SK-N-SH (cell line): ENCODE measurements around the gene ERCC8. TPM values are rescaled to one million over a fixed set of nuclear protein-coding genes. Genes with fewer than 3 reads are reported as not detected.

Experiments used
- CTCF ChIA-PET: fragments of 300-600, 350-600 bp; formaldehyde crosslinking; extraction: SDS; loops from one replicate; lab custom pipeline; 2021; lab: Yijun Ruan, JAX
- POLR2A ChIA-PET: fragments of 350-600 bp; sonication (Branson Sonifier 250); formaldehyde crosslinking; extraction: SDS; loops from one replicate; lab custom pipeline; 2020; ENCODE audit warnings: antibody characterized with exemption, inconsistent platforms; lab: Yijun Ruan, JAX
- DNase-seq: peaks from one replicate; pipeline ENCODE4 v3.0.0; 2012
- H2AFZ ChIP-seq: fragments of 200-600 bp; sonication (generic); 2 replicates; pipeline ENCODE4 v1.8.1; 2016; ENCODE audit warnings: antibody characterized with exemption, mild to moderate bottlenecking, low read depth
- H3F3A ChIP-seq: fragments of 200-600 bp; sonication (generic); replicated peaks from 2 replicates; pipeline ENCODE3; 2016; ENCODE audit warnings: antibody characterized with exemption, mild to moderate bottlenecking; ENCODE audit not compliant: insufficient read depth
- H3K27ac ChIP-seq, 2 experiments: fragments of 200-500 bp in 1 of 2; fragments of 200-600 bp in 1 of 2; sonication (Bioruptor generic) in 1 of 2; sonication (generic), shearing (Covaris generic) in 1 of 2; 2 replicates each; pipeline versions ENCODE4 v1.5.1 to v1.6.1; 2014 to 2016; ENCODE audit warnings: low read depth in 2 of 2, inconsistent platforms in 1 of 2, low read length in 1 of 2, mild to moderate bottlenecking in 1 of 2, mixed read lengths in 1 of 2
- H3K27me3 ChIP-seq: fragments of 200-600 bp; sonication (generic), shearing (Covaris generic); 2 replicates; pipeline ENCODE4 v1.6.1; 2016; ENCODE audit warnings: mixed run types; ENCODE audit not compliant: insufficient read depth
- H3K36me3 ChIP-seq, 2 experiments: fragments of 200-500 bp in 1 of 2; fragments of 200-600 bp in 1 of 2; sonication (Bioruptor generic) in 1 of 2; sonication (generic) in 1 of 2; replicated peaks in 1 of 2; 2 replicates each; pipeline versions ENCODE3 to v1.5.1; 2014 to 2016; ENCODE audit warnings: low read length in 1 of 2, mild to moderate bottlenecking in 1 of 2; ENCODE audit not compliant: insufficient read depth in 2 of 2, control insufficient read depth in 1 of 2
- H3K4me1 ChIP-seq, 2 experiments: fragments of 200-500 bp in 1 of 2; fragments of 200-600 bp in 1 of 2; sonication (Bioruptor generic) in 1 of 2; sonication (generic), shearing (Covaris generic) in 1 of 2; 2 replicates each; pipeline versions ENCODE4 v1.5.1 to v1.6.1; 2014 to 2016; ENCODE audit warnings: low read depth in 1 of 2, low read length in 1 of 2, mixed run types in 1 of 2; ENCODE audit not compliant: insufficient read depth in 2 of 2, control insufficient read depth in 1 of 2
- H3K4me2 ChIP-seq: fragments of 200-600 bp; sonication (generic), shearing (Covaris generic); 2 replicates; pipeline ENCODE4 v1.6.1; 2017; ENCODE audit warnings: mixed run types
- H3K4me3 ChIP-seq, 2 experiments: fragments of 200-500 bp in 1 of 2; fragments of 200-600 bp in 1 of 2; sonication (Bioruptor generic) in 1 of 2; sonication (generic), shearing (Covaris generic) in 1 of 2; 2 replicates each; pipeline versions ENCODE4 v1.5.1 to v1.8.1; 2014 to 2016; ENCODE audit warnings: low read depth in 2 of 2, inconsistent platforms in 1 of 2, low read length in 1 of 2, mild to moderate bottlenecking in 1 of 2, mixed read lengths in 1 of 2, moderate library complexity in 1 of 2
- H3K79me2 ChIP-seq: fragments of 200-600 bp; sonication (generic); 2 replicates; pipeline ENCODE4 v1.8.1; 2017; ENCODE audit warnings: mild to moderate bottlenecking; ENCODE audit not compliant: insufficient read depth
- H3K9ac ChIP-seq: fragments of 200-600 bp; sonication (generic); 2 replicates; pipeline ENCODE4 v1.6.1; 2017; ENCODE audit warnings: mixed run types
- H3K9me2 ChIP-seq: fragments of 200-600 bp; sonication (generic); 2 replicates; pipeline ENCODE4 v1.6.1; 2017; ENCODE audit warnings: mixed run types
- H3K9me3 ChIP-seq: fragments of 200-600 bp; sonication (generic); 2 replicates; pipeline ENCODE4 v1.6.1; 2017; ENCODE audit warnings: mixed run types, mild to moderate bottlenecking, moderate library complexity
- H4K20me1 ChIP-seq: fragments of 200-600 bp; sonication (generic); 2 replicates; pipeline ENCODE4 v1.6.1; 2017; ENCODE audit warnings: mild to moderate bottlenecking, mixed run types; ENCODE audit not compliant: insufficient read depth
- CHD2 ChIP-seq: fragments of 150-350 bp; IDR thresholded peaks from 2 replicates; pipeline ENCODE4 v1.6.1; 2018; ENCODE audit warnings: low read length; ENCODE audit not compliant: partially characterized antibody
- EZH2phosphoT487 ChIP-seq: fragments of 200-600 bp; sonication (generic); IDR thresholded peaks from 2 replicates; pipeline ENCODE4 v1.6.1; 2017; ENCODE audit warnings: low read depth, mixed run types, mild to moderate bottlenecking, antibody characterized with exemption, moderate library complexity, borderline replicate concordance
- FOSL2 ChIP-seq: IDR thresholded peaks from 2 replicates; pipeline ENCODE4 v1.4.0; 2012; ENCODE audit warnings: low read depth, mild to moderate bottlenecking, moderate library complexity, borderline replicate concordance
- FOXJ3 ChIP-seq: sonication (generic); formaldehyde crosslinking; IDR thresholded peaks from 2 replicates; pipeline ENCODE4 v1.5.1; 2020; ENCODE audit warnings: mild to moderate bottlenecking, missing genetic modification reagents
- FOXM1 ChIP-seq: IDR thresholded peaks from 2 replicates; pipeline ENCODE4 v1.4.0; 2012; ENCODE audit warnings: low read depth, mild to moderate bottlenecking
- GABPA ChIP-seq: IDR thresholded peaks from 2 replicates; pipeline ENCODE4 v1.4.0; 2012; ENCODE audit warnings: low read depth, mild to moderate bottlenecking
- GATA2 ChIP-seq: sonication (generic); formaldehyde crosslinking; IDR thresholded peaks from 2 replicates; pipeline ENCODE4 v1.5.0; 2020; ENCODE audit warnings: mild to moderate bottlenecking, missing genetic modification reagents
- MAX ChIP-seq: IDR thresholded peaks from 2 replicates; pipeline ENCODE4 v1.4.0; 2012; ENCODE audit warnings: low read depth
- MEF2A ChIP-seq: IDR thresholded peaks from 2 replicates; pipeline ENCODE4 v1.4.0; 2012; ENCODE audit warnings: low read depth, borderline replicate concordance
- MXI1 ChIP-seq: IDR thresholded peaks from 2 replicates; pipeline ENCODE4 v1.6.1; 2012; ENCODE audit warnings: mild to moderate bottlenecking, low read depth, low read length, improper control_type of control experiment
- POLR2AphosphoS5 ChIP-seq: IDR thresholded peaks from 2 replicates; pipeline ENCODE4 v1.6.1; 2012; ENCODE audit warnings: low read depth, low read length
- RXRA ChIP-seq: IDR thresholded peaks from 2 replicates; pipeline ENCODE4 v1.4.0; 2012; ENCODE audit warnings: low read depth, mild to moderate bottlenecking, borderline replicate concordance
- SIN3A ChIP-seq: IDR thresholded peaks from 2 replicates; pipeline ENCODE4 v1.6.1; 2012; ENCODE audit warnings: low read depth, mild to moderate bottlenecking, low read length, moderate library complexity, borderline replicate concordance
- TAF1 ChIP-seq: IDR thresholded peaks from 2 replicates; pipeline ENCODE4 v1.6.1; 2012; ENCODE audit warnings: low read depth, mild to moderate bottlenecking, low read length, moderate library complexity, borderline replicate concordance
- TEAD4 ChIP-seq: IDR thresholded peaks from 2 replicates; pipeline ENCODE4 v1.4.0; 2012; ENCODE audit warnings: mild to moderate bottlenecking, borderline replicate concordance; ENCODE audit not compliant: insufficient read depth
- YY1 ChIP-seq: IDR thresholded peaks from 2 replicates; pipeline ENCODE4 v1.4.0; 2012; ENCODE audit warnings: low read depth, mild to moderate bottlenecking
- WGBS: methylation state at CpG from one replicate; pipeline ENCODE4 v1.1.6; 2017; ENCODE audit warnings: low lambda C conversion rate; 5-methylcytosine and 5-hydroxymethylcytosine counted together
- polyA plus RNA-seq, 3 experiments: library from polyadenylated mRNA; depleted of rRNA; stranded (reverse); fragments of >200 nt; gene quantifications; 2 replicates each; pipeline ENCODE4 v1.2.3, GENCODE V29; 2012
- TF ChIP-seq, protein P1 (sequence below): IDR thresholded peaks from 2 replicates; pipeline ENCODE4 v1.4.0; 2012; ENCODE audit warnings: low read depth, borderline replicate concordance
- TF ChIP-seq, protein P2 (sequence below): fragments of 150-350 bp; IDR thresholded peaks from 2 replicates; pipeline ENCODE4 v1.6.1; 2016; ENCODE audit warnings: mild to moderate bottlenecking, low read depth, low read length
- TF ChIP-seq, protein P3 (sequence below): IDR thresholded peaks from 2 replicates; pipeline ENCODE4 v1.6.1; 2012; ENCODE audit warnings: mild to moderate bottlenecking, low read depth, low read length, moderate library complexity

ERCC8 gene
- polyA plus RNA-seq (2012; rRNA removed), result 11.6 and 19.8 TPM in 2 replicates
- 18.0 and 22.7 TPM in 2 replicates for polyA plus RNA-seq (2012; cell fraction: cytosol; rRNA removed)
- polyA plus RNA-seq (2012; cell fraction: nucleus; rRNA removed), result 4.9 and 12.0 TPM in 2 replicates

- no peak for TF ChIP-seq FOSL2
- TF ChIP-seq GATA2 (CRISPR knock-in tag), result no peak
- TF ChIP-seq YY1, result peak; percentile 94
- TF ChIP-seq FOXJ3 (CRISPR knock-in tag), result no peak
- TF ChIP-seq FOXM1, result no peak
- TF ChIP-seq, protein P1, sequence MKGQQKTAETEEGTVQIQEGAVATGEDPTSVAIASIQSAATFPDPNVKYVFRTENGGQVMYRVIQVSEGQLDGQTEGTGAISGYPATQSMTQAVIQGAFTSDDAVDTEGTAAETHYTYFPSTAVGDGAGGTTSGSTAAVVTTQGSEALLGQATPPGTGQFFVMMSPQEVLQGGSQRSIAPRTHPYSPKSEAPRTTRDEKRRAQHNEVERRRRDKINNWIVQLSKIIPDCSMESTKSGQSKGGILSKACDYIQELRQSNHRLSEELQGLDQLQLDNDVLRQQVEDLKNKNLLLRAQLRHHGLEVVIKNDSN, result no peak
- TF ChIP-seq, protein P2, sequence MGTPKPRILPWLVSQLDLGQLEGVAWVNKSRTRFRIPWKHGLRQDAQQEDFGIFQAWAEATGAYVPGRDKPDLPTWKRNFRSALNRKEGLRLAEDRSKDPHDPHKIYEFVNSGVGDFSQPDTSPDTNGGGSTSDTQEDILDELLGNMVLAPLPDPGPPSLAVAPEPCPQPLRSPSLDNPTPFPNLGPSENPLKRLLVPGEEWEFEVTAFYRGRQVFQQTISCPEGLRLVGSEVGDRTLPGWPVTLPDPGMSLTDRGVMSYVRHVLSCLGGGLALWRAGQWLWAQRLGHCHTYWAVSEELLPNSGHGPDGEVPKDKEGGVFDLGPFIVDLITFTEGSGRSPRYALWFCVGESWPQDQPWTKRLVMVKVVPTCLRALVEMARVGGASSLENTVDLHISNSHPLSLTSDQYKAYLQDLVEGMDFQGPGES, result peak; percentile 56; the same call in 1 of the 2 replicates
- no peak for TF ChIP-seq RXRA
- TF ChIP-seq MEF2A, result no peak
- peak; percentile 13; the same call in 1 of the 2 replicates for TF ChIP-seq SIN3A
- TF ChIP-seq, protein P3, sequence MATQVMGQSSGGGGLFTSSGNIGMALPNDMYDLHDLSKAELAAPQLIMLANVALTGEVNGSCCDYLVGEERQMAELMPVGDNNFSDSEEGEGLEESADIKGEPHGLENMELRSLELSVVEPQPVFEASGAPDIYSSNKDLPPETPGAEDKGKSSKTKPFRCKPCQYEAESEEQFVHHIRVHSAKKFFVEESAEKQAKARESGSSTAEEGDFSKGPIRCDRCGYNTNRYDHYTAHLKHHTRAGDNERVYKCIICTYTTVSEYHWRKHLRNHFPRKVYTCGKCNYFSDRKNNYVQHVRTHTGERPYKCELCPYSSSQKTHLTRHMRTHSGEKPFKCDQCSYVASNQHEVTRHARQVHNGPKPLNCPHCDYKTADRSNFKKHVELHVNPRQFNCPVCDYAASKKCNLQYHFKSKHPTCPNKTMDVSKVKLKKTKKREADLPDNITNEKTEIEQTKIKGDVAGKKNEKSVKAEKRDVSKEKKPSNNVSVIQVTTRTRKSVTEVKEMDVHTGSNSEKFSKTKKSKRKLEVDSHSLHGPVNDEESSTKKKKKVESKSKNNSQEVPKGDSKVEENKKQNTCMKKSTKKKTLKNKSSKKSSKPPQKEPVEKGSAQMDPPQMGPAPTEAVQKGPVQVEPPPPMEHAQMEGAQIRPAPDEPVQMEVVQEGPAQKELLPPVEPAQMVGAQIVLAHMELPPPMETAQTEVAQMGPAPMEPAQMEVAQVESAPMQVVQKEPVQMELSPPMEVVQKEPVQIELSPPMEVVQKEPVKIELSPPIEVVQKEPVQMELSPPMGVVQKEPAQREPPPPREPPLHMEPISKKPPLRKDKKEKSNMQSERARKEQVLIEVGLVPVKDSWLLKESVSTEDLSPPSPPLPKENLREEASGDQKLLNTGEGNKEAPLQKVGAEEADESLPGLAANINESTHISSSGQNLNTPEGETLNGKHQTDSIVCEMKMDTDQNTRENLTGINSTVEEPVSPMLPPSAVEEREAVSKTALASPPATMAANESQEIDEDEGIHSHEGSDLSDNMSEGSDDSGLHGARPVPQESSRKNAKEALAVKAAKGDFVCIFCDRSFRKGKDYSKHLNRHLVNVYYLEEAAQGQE, result no peak
- peak; percentile 66 for TF ChIP-seq MAX
- peak; percentile 47; the same call in 1 of the 2 replicates for TF ChIP-seq TAF1
- TF ChIP-seq GABPA, result no peak
- no peak for TF ChIP-seq EZH2phosphoT487
- TF ChIP-seq POLR2AphosphoS5, result peak; percentile 77
- no peak for TF ChIP-seq TEAD4
- peak; percentile 66 for TF ChIP-seq CHD2
- peak; percentile 95 for TF ChIP-seq MXI1
- WGBS, result 5% methylated on average over 52 of the region's 64 CpGs
- H3K27me3 ChIP-seq, result no peaks in the 10 kb centered on the region
- H3K9ac ChIP-seq, result peak within 1 kb of the TSS; percentile 71
- H3K4me2 ChIP-seq, result peak within 1 kb of the TSS; percentile 87
- peaks cover 2 to 8% of the 10 kb centered on the region in 2 experiments for H3K36me3 ChIP-seq
- no peaks in the 10 kb centered on the region for H3K9me2 ChIP-seq
- peaks cover 82% of the 10 kb centered on the region for H3K79me2 ChIP-seq
- peak within 1 kb of the TSS; percentile 95 for H2AFZ ChIP-seq
- peak within 1 kb of the TSS; percentile 75 to 92 for H3K4me3 ChIP-seq
- H3K27ac ChIP-seq, result peak within 1 kb of the TSS; percentile 50 to 73; a peak in 3 of 4 replicates
- H3K9me3 ChIP-seq, result no peaks in the 10 kb centered on the region
- POLR2A ChIA-PET, result interaction anchor here (0.7 to 1.6 kb wide), 2 partner anchors 52 to 246 kb away, joined by 3 to 7 read pairs; partner anchors contain the start of gene DEPDC1B
- CTCF ChIA-PET, result interaction anchor here (0.6 to 2.4 kb wide), 6 partner anchors 13 to 296 kb away, joined by 3 to 7 read pairs (median 4); no protein-coding TSS in a partner anchor
- H4K20me1 ChIP-seq, result no peaks in the 10 kb centered on the region
- peaks cover 0 to 10% of the 10 kb centered on the region in 2 experiments; a peak in 3 of 4 replicates for H3K4me1 ChIP-seq
- H3F3A ChIP-seq, result peaks cover 5% of the 10 kb centered on the region
- peak; percentile 96 for DNase-seq
These were observed at the start of gene ERCC8, which contains the start of gene NDUFAF2 for GRCh38 chr5:60944904-60945812. ERCC8 (minus strand) TSS chr5:60945070; CDS start chr5:60945008, 62 bp downstream. NDUFAF2 (plus strand) TSS chr5:60945205; CDS start chr5:60945256, 51 bp downstream.
